Measurements from ENCODE around the gene B4GALT5. TPM values are rescaled to one million over a fixed set of nuclear protein-coding genes. Genes with fewer than 3 reads are reported as not detected.
"Not testable (repeated sequence)": the region's sequence is repeated elsewhere in the genome, so short reads cannot be mapped to it uniquely, and the experiment has no call there.

B4GALT5 gene
- total RNA-seq, 2 donors from 2014 or later, result 62.1 to 74.9 TPM

GRCh38 chr20:49676581-49677291, 36.9 kb downstream of the B4GALT5 start:
- H3K4me3 Mint-ChIP-seq, result peak overlapping the region; percentile 82
- no peaks in the 10 kb centered on the region for H3K27me3 Mint-ChIP-seq
- H3K36me3 Mint-ChIP-seq, result no peaks in the 10 kb centered on the region
- DNase-seq (ENCODE audit: low spot score) (peak; percentile 92), ATAC-seq (peak; percentile 90)
- H3K27ac Mint-ChIP-seq, result peak overlapping the region; percentile 95 to 97
- H3K4me1 Mint-ChIP-seq (ENCODE audit: low read depth in 2 of 2), result peaks cover 82 to 87% of the 10 kb centered on the region in 2 donors
- no peaks in the 10 kb centered on the region for H3K9me3 Mint-ChIP-seq

GRCh38 chr20:49675368-49676151, 38.1 kb downstream of the B4GALT5 start:
- Mint-ChIP-seq H3K36me3 (no peaks in the 10 kb centered on the region), H3K27me3 (no peaks in the 10 kb centered on the region), H3K4me1 (ENCODE audit: low read depth in 2 of 2) (peaks cover 76 to 82% of the 10 kb centered on the region in 2 donors), H3K27ac (peak overlapping the region; percentile 95 to 97), H3K9me3 (no peaks in the 10 kb centered on the region), H3K4me3 (peak overlapping the region; percentile 82)
- DNase-seq (ENCODE audit: low spot score), result no peak
- ATAC-seq, result peak in 1 of 2 donors; percentile 44

GRCh38 chr20:49674383-49675352, 39.0 kb downstream of the B4GALT5 start:
- no peak for DNase-seq (ENCODE audit: low spot score)
- Mint-ChIP-seq H3K9me3 (no peaks in the 10 kb centered on the region), H3K4me1 (ENCODE audit: low read depth in 2 of 2) (peaks cover 76 to 82% of the 10 kb centered on the region in 2 donors)

GRCh38 chr20:49672096-49672664, 41.5 kb downstream of the B4GALT5 start:
- H3K36me3 Mint-ChIP-seq, result no peaks in the 10 kb centered on the region
- no peaks in the 10 kb centered on the region for H3K27me3 Mint-ChIP-seq
- peak overlapping the region; percentile 95 to 97 for H3K27ac Mint-ChIP-seq
- DNase-seq (ENCODE audit: low spot score) (no peak), ATAC-seq (no peak)
- H3K4me1 Mint-ChIP-seq (ENCODE audit: low read depth in 2 of 2), result peaks cover 74 to 79% of the 10 kb centered on the region in 2 donors
- H3K9me3 Mint-ChIP-seq, result no peaks in the 10 kb centered on the region
- H3K4me3 Mint-ChIP-seq, result peak overlapping the region; percentile 70

More at GRCh38 chr20:49674383-49675352, 39.0 kb downstream of the B4GALT5 start:
- peak overlapping the region; percentile 82 for H3K4me3 Mint-ChIP-seq
- no peak for ATAC-seq
- H3K36me3 Mint-ChIP-seq, result no peaks in the 10 kb centered on the region
- peak overlapping the region; percentile 95 to 97 for H3K27ac Mint-ChIP-seq
- no peaks in the 10 kb centered on the region for H3K27me3 Mint-ChIP-seq

GRCh38 chr20:49671433-49671832, 42.2 kb downstream of the B4GALT5 start:
- Mint-ChIP-seq H3K27ac (peak overlapping the region; percentile 95 to 97), H3K27me3 (no peaks in the 10 kb centered on the region), H3K4me1 (ENCODE audit: low read depth in 2 of 2) (peaks cover 70 to 76% of the 10 kb centered on the region in 2 donors), H3K9me3 (no peaks in the 10 kb centered on the region), H3K4me3 (peak overlapping the region; percentile 70), H3K36me3 (no peaks in the 10 kb centered on the region)
- DNase-seq (ENCODE audit: low spot score) (no peak), ATAC-seq (no peak)

GRCh38 chr20:49669601-49670189, 44.0 kb downstream of the B4GALT5 start:
- Mint-ChIP-seq H3K36me3 (no peaks in the 10 kb centered on the region), H3K9me3 (no peaks in the 10 kb centered on the region), H3K4me3 (peak overlapping the region; percentile 88), H3K27ac (peak overlapping the region; percentile 95 to 97), H3K4me1 (ENCODE audit: low read depth in 2 of 2) (peaks cover 63 to 67% of the 10 kb centered on the region in 2 donors), H3K27me3 (no peaks in the 10 kb centered on the region)
- peak; percentile 83 to 84 for ATAC-seq
- peak; percentile 70 for DNase-seq (ENCODE audit: low spot score)

- H3K27me3 Mint-ChIP-seq; DNase-seq (ENCODE audit: low spot score); ATAC-seq; H3K36me3 Mint-ChIP-seq; H3K9me3 Mint-ChIP-seq: not testable (repeated sequence)
- Mint-ChIP-seq H3K4me1 (ENCODE audit: low read depth in 2 of 2) (peaks cover 63 to 70% of the 10 kb centered on the region in 2 donors), H3K27ac (peak overlapping the region; percentile 95 to 97), H3K4me3 (peak overlapping the region; percentile 88)
These were observed 44.8 kb downstream of the B4GALT5 start for GRCh38 chr20:49668878-49669195.

GRCh38 chr20:49668181-49668877, 45.3 kb downstream of the B4GALT5 start:
- H3K9me3 Mint-ChIP-seq, result no peaks in the 10 kb centered on the region
- peaks cover 62 to 69% of the 10 kb centered on the region in 2 donors for H3K4me1 Mint-ChIP-seq (ENCODE audit: low read depth in 2 of 2)
- H3K27me3 Mint-ChIP-seq, result no peaks in the 10 kb centered on the region
- H3K27ac Mint-ChIP-seq, result peak overlapping the region; percentile 95 to 97
- ATAC-seq, result peak; percentile 93 to 94
- H3K36me3 Mint-ChIP-seq, result no peaks in the 10 kb centered on the region
- DNase-seq (ENCODE audit: low spot score), result peak; percentile 93
- peak overlapping the region; percentile 88 for H3K4me3 Mint-ChIP-seq

GRCh38 chr20:49666911-49667310, 46.8 kb downstream of the B4GALT5 start:
- H3K4me1 Mint-ChIP-seq (ENCODE audit: low read depth in 2 of 2), result peaks cover 59 to 72% of the 10 kb centered on the region in 2 donors
- H3K27ac Mint-ChIP-seq, result peak overlapping the region; percentile 31 to 95
- no peaks in the 10 kb centered on the region for H3K9me3 Mint-ChIP-seq

GRCh38 chr20:49665796-49666195, 47.9 kb downstream of the B4GALT5 start:
- H3K36me3 Mint-ChIP-seq, result no peaks in the 10 kb centered on the region
- peaks cover 58 to 73% of the 10 kb centered on the region in 2 donors for H3K4me1 Mint-ChIP-seq (ENCODE audit: low read depth in 2 of 2)
- ATAC-seq (no peak), DNase-seq (ENCODE audit: low spot score) (no peak)
- H3K27ac Mint-ChIP-seq, result peak overlapping the region; percentile 31 to 95
- no peak overlapping the region for H3K4me3 Mint-ChIP-seq
- no peaks in the 10 kb centered on the region for H3K9me3 Mint-ChIP-seq
- no peaks in the 10 kb centered on the region for H3K27me3 Mint-ChIP-seq

More at GRCh38 chr20:49666911-49667310, 46.8 kb downstream of the B4GALT5 start:
- Mint-ChIP-seq H3K36me3 (no peaks in the 10 kb centered on the region), H3K27me3 (no peaks in the 10 kb centered on the region), H3K4me3 (no peak overlapping the region)
- no peak for DNase-seq (ENCODE audit: low spot score)
- ATAC-seq, result no peak

- Mint-ChIP-seq H3K27ac (peak overlapping the region; percentile 17 to 40), H3K9me3 (no peaks in the 10 kb centered on the region), H3K4me3 (no peak overlapping the region), H3K27me3 (no peaks in the 10 kb centered on the region), H3K36me3 (no peaks in the 10 kb centered on the region), H3K4me1 (ENCODE audit: low read depth in 2 of 2) (peaks cover 52 to 64% of the 10 kb centered on the region in 2 donors)
- no peak for DNase-seq (ENCODE audit: low spot score)
- ATAC-seq, result no peak
These were observed 48.9 kb downstream of the B4GALT5 start for GRCh38 chr20:49664612-49665313.

- no peaks in the 10 kb centered on the region for H3K36me3 Mint-ChIP-seq
- no peak overlapping the region for H3K4me3 Mint-ChIP-seq
- no peaks in the 10 kb centered on the region for H3K27me3 Mint-ChIP-seq
- ATAC-seq (no peak), DNase-seq (ENCODE audit: low spot score) (no peak)
- no peaks in the 10 kb centered on the region for H3K9me3 Mint-ChIP-seq
- H3K4me1 Mint-ChIP-seq (ENCODE audit: low read depth in 2 of 2), result peaks cover 39 to 49% of the 10 kb centered on the region in 2 donors
- no peak overlapping the region for H3K27ac Mint-ChIP-seq
These were observed 50.6 kb downstream of the B4GALT5 start for GRCh38 chr20:49663112-49663511.

Data from natural killer cell treated with Interleukin-12 subunit alpha and Interleukin-12 subunit beta and Interleukin-15 and Interleukin-18, amount 100 ng/mL, for 72 hours (primary cell).